GM19023 (cell line): Measurements from ENCODE around the gene ASCC3.
A peak's percentile ranks its signal among the peaks of the same experiment; 100 is the strongest.
"Not testable (repeated sequence)": the region's sequence is repeated elsewhere in the genome, so short reads cannot be mapped to it uniquely, and the experiment has no call there.

ENCODE experiments used
- ATAC-seq: cut with Tn5 transposase; IDR thresholded peaks from one replicate; pipeline ENCODE4 v1.9.1; 2021; ENCODE audit warnings: mild to moderate bottlenecking, moderate library complexity; ENCODE audit not compliant: unreplicated experiment

Gene ASCC3

GRCh38 chr6:100806296-100806695 lies 74.8 kb downstream of the ASCC3 start:
- ATAC-seq: no peak

- no peak for ATAC-seq
Measured at GRCh38 chr6:100803264-100804045, 77.7 kb downstream of the ASCC3 start.

DNA sequence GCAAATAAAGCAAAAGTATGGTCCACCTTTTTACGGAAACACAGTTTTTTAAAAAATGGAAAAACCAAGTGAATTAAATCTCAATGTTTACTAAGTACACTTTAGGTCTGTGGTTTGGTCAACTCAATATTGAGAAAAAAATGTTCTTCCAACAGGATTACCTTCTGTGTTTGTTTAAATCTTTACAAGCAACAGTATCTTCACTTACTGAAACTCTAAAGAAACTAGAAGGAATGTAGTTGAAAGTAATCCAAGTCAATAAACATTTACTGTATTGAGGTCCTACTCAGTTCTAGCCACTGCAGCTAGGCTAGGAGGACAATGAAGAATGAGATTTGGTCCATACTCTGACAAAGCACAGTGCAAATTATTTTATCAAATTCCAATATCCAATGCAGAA lies 80.1 kb downstream of the ASCC3 start:
- ATAC-seq: no peak

DNA sequence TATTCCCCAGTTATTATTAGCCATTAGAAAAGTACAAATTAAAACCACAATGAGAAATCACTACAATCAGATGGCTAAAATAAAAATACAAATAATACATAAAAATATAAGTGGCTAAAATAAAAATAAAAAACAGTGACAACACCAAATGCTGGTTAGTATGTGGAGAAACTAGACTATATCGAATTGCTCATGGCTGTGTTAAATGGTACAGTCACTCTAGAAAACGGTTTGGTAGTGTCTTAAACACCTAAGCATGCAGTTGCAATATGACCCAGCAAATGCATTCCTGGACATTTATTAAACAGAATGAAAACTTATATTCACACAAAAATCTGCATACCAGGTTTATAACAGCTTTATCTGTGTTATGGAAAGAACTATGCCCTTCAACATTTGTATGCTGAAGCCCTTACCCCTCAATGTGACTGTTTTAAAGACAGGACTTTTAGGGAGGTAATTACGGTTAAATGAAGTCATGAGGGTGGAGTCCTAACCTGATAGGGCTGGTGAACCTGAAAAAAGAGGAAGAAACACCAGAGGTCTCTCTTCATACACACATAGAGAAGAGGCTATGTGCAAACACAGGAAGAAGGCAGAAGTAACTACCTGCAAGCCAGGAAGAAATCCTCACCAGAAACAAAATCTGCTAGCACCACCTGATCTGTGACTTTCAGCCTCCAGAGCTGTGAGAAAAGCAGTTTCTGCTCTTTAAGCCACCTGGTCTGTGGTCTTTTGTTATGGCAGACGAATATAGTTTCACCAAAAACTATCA lies 84.9 kb downstream of the ASCC3 start:
- peak; percentile 97 for ATAC-seq

- no peak for ATAC-seq
Measured at GRCh38 chr6:100790084-100790483, 91.0 kb downstream of the ASCC3 start.

- ATAC-seq: no peak
Measured at GRCh38 chr6:100785982-100786381, 95.1 kb downstream of the ASCC3 start.

- ATAC-seq: no peak
Measured at GRCh38 chr6:100780648-100781047, 100.5 kb downstream of the ASCC3 start.

- no peak for ATAC-seq
Measured at GRCh38 chr6:100775667-100776066, 105.5 kb downstream of the ASCC3 start.

GRCh38 chr6:100774681-100775080 lies 106.4 kb downstream of the ASCC3 start:
- no peak for ATAC-seq

DNA sequence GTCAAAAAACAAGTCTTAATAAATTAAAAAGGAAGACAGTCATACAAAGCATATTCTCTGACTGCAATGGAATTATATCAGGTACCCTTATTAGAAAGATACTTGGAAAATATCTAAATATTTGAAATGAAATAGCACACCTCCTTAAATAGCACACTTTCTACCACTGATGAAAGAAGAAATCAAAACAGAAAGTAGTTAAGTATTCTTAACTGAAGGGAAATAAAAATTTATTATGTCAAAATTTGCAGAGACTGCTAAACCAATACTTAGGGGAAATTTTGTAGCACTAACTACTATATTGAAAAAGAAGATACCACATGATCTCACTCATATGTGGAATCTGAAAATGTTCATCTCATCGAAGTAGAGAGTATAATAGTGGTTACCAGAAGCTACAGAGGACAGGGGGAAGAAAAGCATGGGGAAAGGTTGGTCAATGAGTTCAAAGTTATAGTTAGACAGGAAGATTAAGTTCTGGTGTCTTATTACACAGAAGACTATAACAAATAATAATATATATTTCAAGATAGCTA lies 112.2 kb downstream of the ASCC3 start:
- no peak for ATAC-seq

DNA sequence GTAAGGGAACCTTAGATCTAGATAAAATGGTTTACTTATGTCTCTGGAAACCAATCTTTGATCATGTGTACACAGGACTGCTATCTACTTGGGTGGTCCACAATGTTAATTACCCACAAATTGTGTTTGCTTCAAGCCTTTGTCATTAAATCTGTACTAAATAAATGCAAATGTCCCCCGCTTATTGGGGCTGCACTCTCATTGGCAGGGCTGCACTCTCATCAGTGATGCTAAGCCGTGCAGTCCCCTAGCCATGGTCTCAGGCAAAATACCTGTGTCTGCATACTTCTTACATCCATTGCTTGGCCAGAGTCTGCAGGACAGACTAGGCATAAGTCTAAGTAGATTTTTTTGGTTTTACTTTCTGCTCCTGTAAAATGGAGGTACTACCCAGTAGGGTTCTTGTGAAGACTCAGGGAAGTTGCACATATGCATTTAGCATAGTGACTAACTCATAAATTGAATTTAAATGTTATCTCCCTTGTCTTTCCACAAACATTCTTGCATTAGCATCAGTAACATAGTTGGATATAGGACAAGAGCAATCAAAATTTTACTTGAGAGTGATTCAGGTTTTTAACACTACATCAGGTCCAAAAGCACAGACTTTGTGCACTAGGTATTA lies 117.4 kb downstream of the ASCC3 start:
- no peak for ATAC-seq

DNA sequence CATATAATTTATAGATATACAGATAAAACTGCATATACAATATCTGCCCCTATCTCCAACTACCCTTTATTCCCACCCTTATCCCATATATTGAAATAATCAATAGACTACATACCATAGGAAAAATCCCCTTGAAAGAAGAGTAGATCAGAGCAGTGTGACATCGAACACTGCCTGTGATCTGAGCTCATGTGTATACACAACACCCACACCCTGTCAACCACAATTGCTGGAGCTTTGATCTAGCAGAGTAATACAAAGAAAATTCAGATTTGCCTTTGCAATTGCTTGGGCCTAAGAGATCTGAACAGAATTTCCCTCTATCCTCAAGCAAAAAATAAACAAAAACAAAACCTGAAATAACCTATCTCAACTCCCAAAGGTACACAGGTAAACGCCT lies 119.3 kb downstream of the ASCC3 start:
- ATAC-seq: no peak

DNA sequence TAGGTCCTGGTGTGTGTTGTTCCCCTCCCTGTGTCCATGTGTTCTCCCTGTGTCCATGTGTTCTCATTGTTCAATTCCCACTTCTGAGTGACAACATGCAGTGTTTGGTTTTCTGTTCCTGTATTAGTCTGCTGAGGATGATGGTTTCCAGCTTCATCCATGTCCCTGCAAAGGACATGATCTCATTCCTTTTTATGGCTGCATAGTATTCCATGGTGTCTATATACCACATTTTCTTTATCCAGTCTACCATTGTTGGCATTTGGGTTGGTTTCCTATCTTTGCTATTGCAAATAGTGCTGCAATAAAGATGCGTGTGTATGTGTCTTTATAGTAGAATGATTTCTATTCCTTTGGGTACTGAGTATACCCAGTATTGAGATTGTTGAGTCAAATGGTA lies 122.7 kb downstream of the ASCC3 start:
- ATAC-seq: not testable (repeated sequence)

GRCh38 chr6:100753421-100753820 lies 127.7 kb downstream of the ASCC3 start:
- ATAC-seq: no peak

DNA sequence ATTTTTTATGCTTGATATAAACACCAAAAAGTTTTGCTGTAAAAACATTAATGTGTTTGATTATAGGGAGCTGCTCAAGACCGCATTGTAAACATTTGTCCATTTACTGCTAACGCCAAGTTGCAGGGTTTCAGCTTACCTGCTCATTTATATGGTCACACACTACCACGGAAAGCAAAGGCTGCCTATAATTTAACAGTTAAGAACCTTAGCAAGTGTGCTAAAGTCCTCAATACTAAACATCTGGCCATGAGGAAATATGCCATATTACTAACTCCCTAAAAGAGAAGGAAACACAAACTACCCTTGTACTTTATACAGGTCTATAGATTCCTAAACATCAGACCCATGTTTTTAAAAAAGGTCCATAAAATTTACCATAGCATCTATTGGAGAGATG lies 129.5 kb downstream of the ASCC3 start:
- no peak for ATAC-seq

- ATAC-seq: no peak
Measured at GRCh38 chr6:100745419-100746041, 135.6 kb downstream of the ASCC3 start.

GRCh38 chr6:100740439-100740838 lies 140.7 kb downstream of the ASCC3 start:
- no peak for ATAC-seq

DNA sequence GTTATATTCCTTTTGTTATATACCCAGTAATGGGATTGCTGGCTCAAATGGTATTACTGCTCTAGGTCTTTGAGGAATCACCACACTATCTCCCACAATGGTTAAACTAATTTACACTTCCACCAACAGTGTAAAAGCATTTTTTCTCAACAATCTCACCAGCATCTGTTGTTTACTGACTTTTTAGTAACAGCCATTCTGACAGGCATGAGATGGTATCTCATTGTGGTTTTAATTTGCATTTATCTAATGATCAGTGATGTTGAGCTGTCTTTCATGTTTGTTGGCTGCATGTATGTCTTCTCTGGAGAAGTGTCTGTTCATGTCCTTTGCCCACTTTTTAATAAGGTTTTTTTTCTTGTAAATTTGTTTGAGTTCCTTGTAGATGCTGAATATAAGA lies 143.4 kb downstream of the ASCC3 start:
- ATAC-seq: not testable (repeated sequence)

DNA sequence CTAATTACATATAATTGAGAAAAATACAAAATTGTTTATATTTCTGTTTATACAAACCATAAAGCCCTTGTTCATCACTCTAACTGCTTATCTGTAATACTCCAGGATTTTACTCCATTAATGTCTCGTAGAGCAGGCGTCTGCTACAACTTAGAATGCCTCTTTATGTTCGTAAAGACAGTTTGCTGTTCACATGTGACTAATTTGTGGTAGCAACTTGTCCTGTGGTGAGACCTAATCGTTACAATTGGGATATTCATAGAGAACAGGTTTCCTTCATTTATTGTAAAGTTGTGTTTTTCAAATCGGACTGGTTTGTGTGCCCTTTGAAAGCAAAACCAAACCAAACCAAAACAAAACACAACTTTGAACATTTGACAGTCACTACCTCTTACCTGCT lies 149.7 kb downstream of the ASCC3 start:
- no peak for ATAC-seq

- no peak for ATAC-seq
Measured at GRCh38 chr6:100730001-100730980, 150.8 kb downstream of the ASCC3 start.
